SK-N-MC (cell line): ENCODE measurements around the gene LAMC1.

Experiments
- EZH2 ChIP-seq: fragments of 200-600 bp; sonication (generic); IDR thresholded peaks from one replicate; pipeline ENCODE4 v1.6.1; 2017; ENCODE audit warnings: antibody characterized with exemption
- FOXP2 ChIP-seq: optimal IDR thresholded peaks from 2 replicates; pipeline ENCODE3; 2011; ENCODE audit warnings: mild to moderate bottlenecking, moderate library complexity; ENCODE audit not compliant: insufficient read depth; ENCODE audit errors: extremely low read length, control extremely low read depth

GRCh38 chr1:183093066-183093668, 69.9 kb downstream of the LAMC1 start:
- TF ChIP-seq EZH2: no peak
- no peak for TF ChIP-seq FOXP2
